ENCODE measurements around the gene WEE2. TPM values are rescaled to one million over a fixed set of nuclear protein-coding genes. Genes with fewer than 3 reads are reported as not detected.

The WEE2 gene
- total and polyA plus RNA-seq, 2 of the 13 experiments (the other 11 are each of a cell fraction or from before 2014, with no cell fraction given) = not detected

DNA sequence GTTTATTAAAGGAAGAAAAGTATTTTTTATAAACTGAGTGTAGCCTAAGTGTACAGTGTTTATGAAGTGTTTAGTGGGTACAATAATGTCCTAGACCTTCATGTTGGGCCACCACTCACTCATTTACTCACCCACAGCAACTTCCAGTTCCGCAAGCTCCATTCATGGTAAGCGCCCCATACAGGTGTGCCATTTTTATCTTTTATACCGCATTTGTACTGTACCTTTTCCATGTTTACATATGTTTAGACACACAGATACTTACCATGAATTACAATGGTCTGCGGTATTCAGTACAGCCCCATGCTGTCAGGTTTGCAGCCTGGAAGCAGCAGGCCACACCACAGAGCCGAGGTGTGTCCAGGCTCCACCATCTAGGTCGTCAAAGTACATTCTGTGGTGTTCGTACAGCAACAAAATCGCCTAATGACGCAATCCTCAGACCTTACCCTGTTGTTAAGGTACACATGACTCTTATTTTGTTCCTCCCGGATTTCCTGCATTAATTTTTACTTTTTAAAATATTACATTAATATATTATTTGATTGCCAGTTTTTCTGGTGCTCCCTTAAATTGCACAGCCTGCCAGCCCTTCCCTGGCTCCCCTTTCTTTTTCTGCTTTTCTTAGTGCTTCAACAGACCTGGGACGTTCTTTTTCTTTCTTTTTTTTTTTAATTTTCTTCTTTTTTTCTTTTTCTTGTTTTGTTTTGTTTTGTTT lies 29.1 kb downstream of the WEE2 start (continued):
- TF ChIP-seq, protein P1, sequence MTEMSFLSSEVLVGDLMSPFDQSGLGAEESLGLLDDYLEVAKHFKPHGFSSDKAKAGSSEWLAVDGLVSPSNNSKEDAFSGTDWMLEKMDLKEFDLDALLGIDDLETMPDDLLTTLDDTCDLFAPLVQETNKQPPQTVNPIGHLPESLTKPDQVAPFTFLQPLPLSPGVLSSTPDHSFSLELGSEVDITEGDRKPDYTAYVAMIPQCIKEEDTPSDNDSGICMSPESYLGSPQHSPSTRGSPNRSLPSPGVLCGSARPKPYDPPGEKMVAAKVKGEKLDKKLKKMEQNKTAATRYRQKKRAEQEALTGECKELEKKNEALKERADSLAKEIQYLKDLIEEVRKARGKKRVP (CRISPR knock-in tag; IDR thresholded peaks at IDR 0.05) = peak in 1 of 2 experiments; percentile 60; a peak in 1 of 4 replicates
- no peak for TF ChIP-seq HNRNPK (IDR thresholded peaks at IDR 0.05; ENCODE audit: low read depth, low read length, poor library complexity, severe bottlenecking)
- TF ChIP-seq, protein P2, sequence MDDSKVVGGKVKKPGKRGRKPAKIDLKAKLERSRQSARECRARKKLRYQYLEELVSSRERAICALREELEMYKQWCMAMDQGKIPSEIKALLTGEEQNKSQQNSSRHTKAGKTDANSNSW (CRISPR knock-in tag; IDR thresholded peaks at IDR 0.05; ENCODE audit: borderline replicate concordance) = no peak
- no peak for TF ChIP-seq NCOA5 (CRISPR knock-in tag; IDR thresholded peaks at IDR 0.05)
- peak; percentile 24; the same call in 1 of the 2 replicates for TF ChIP-seq ZFY (CRISPR knock-in tag; IDR thresholded peaks at IDR 0.05)
- TF ChIP-seq, protein P3, sequence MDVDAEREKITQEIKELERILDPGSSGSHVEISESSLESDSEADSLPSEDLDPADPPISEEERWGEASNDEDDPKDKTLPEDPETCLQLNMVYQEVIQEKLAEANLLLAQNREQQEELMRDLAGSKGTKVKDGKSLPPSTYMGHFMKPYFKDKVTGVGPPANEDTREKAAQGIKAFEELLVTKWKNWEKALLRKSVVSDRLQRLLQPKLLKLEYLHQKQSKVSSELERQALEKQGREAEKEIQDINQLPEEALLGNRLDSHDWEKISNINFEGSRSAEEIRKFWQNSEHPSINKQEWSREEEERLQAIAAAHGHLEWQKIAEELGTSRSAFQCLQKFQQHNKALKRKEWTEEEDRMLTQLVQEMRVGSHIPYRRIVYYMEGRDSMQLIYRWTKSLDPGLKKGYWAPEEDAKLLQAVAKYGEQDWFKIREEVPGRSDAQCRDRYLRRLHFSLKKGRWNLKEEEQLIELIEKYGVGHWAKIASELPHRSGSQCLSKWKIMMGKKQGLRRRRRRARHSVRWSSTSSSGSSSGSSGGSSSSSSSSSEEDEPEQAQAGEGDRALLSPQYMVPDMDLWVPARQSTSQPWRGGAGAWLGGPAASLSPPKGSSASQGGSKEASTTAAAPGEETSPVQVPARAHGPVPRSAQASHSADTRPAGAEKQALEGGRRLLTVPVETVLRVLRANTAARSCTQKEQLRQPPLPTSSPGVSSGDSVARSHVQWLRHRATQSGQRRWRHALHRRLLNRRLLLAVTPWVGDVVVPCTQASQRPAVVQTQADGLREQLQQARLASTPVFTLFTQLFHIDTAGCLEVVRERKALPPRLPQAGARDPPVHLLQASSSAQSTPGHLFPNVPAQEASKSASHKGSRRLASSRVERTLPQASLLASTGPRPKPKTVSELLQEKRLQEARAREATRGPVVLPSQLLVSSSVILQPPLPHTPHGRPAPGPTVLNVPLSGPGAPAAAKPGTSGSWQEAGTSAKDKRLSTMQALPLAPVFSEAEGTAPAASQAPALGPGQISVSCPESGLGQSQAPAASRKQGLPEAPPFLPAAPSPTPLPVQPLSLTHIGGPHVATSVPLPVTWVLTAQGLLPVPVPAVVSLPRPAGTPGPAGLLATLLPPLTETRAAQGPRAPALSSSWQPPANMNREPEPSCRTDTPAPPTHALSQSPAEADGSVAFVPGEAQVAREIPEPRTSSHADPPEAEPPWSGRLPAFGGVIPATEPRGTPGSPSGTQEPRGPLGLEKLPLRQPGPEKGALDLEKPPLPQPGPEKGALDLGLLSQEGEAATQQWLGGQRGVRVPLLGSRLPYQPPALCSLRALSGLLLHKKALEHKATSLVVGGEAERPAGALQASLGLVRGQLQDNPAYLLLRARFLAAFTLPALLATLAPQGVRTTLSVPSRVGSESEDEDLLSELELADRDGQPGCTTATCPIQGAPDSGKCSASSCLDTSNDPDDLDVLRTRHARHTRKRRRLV (CRISPR knock-in tag; IDR thresholded peaks at IDR 0.05) = no peak
- TF ChIP-seq NFKB2 (CRISPR knock-in tag; IDR thresholded peaks at IDR 0.05; ENCODE audit: borderline replicate concordance) = no peak
- peak; percentile 10; the same call in 1 of the 2 replicates for TF ChIP-seq MED1 (CRISPR knock-in tag; IDR thresholded peaks at IDR 0.05)
- 0 out of 4 replicates have a peak, but pooled peaks of 1 of the 2 experiments have one; percentile 22 for TF ChIP-seq POLR2A (IDR thresholded peaks at IDR 0.05; ENCODE audit: insufficient read depth in 1 of 2, low read depth in 2 of 2, low read length in 2 of 2)
- peak; percentile 69 for TF ChIP-seq ATF7 (IDR thresholded peaks at IDR 0.05)
- TF ChIP-seq ATF7 (CRISPR knock-in tag; IDR thresholded peaks at IDR 0.05) = no peak
- TF ChIP-seq RBM39 (IDR thresholded peaks at IDR 0.05; ENCODE audit: low read depth, low read length, poor library complexity, severe bottlenecking) = no peak
- 0 out of 2 replicates have a peak, but pooled peaks have one; percentile 27 for TF ChIP-seq TGIF2 (CRISPR knock-in tag; IDR thresholded peaks at IDR 0.05)
- TF ChIP-seq FOXA1 (IDR thresholded peaks at IDR 0.05) = no peak
- TF ChIP-seq FOXA1 (CRISPR knock-in tag; IDR thresholded peaks at IDR 0.05) = 0 out of 2 replicates have a peak, but pooled peaks have one; percentile 6
- TF ChIP-seq PAWR (CRISPR knock-in tag; IDR thresholded peaks at IDR 0.05; ENCODE audit: borderline replicate concordance) = no peak
- 0 out of 2 replicates have a peak, but pooled peaks have one; percentile 36 for TF ChIP-seq FOXA3 (CRISPR knock-in tag; IDR thresholded peaks at IDR 0.05)
- TF ChIP-seq CBX5 (CRISPR knock-in tag; IDR thresholded peaks at IDR 0.05; ENCODE audit: borderline replicate concordance) = 0 out of 2 replicates have a peak, but pooled peaks have one; percentile 29
- no peak for TF ChIP-seq ZNF83 (CRISPR knock-in tag; IDR thresholded peaks at IDR 0.05; ENCODE audit: borderline replicate concordance)
- 0 out of 2 replicates have a peak, but pooled peaks have one; percentile 15 for TF ChIP-seq FOXK1 (CRISPR knock-in tag; IDR thresholded peaks at IDR 0.05; ENCODE audit: borderline replicate concordance, low read depth)
- TF ChIP-seq HDAC6 (IDR thresholded peaks at IDR 0.05; ENCODE audit: low read depth, low read length) = no peak
- TF ChIP-seq ZNF652 (CRISPR knock-in tag; IDR thresholded peaks at IDR 0.05; ENCODE audit: borderline replicate concordance, low read depth) = no peak
- TF ChIP-seq PAF1 (CRISPR knock-in tag; IDR thresholded peaks at IDR 0.05) = no peak
- no peak for TF ChIP-seq ZFP36L1 (CRISPR knock-in tag; IDR thresholded peaks at IDR 0.05)
